IPS-20b (cell line): ENCODE results near the gene TRAFD1.
A peak's percentile ranks its signal among the peaks of the same experiment; 100 is the strongest.

Experiments used
- H3K27ac ChIP-seq: one replicate; pipeline ENCODE4 v1.5.1; 2013; ENCODE audit warnings: low read length
- H3K27me3 ChIP-seq: 2 replicates; pipeline ENCODE4 v1.6.1; 2013; ENCODE audit warnings: mild to moderate bottlenecking, low read length, inconsistent platforms; ENCODE audit not compliant: insufficient read depth
- H3K36me3 ChIP-seq: 2 replicates; pipeline ENCODE4 v1.6.1; 2013; ENCODE audit warnings: low read depth, mild to moderate bottlenecking, inconsistent platforms, low read length, moderate library complexity; ENCODE audit not compliant: insufficient read depth
- H3K4me1 ChIP-seq: 2 replicates; pipeline ENCODE4 v1.6.1; 2013; ENCODE audit warnings: mild to moderate bottlenecking, control low read depth, inconsistent platforms, low read length, moderate library complexity; ENCODE audit not compliant: insufficient read depth
- H3K4me3 ChIP-seq: 2 replicates; pipeline ENCODE4 v1.5.1; 2013; ENCODE audit warnings: mild to moderate bottlenecking, low read length, inconsistent platforms
- H3K9ac ChIP-seq: 2 replicates; pipeline ENCODE4 v1.6.1; 2013; ENCODE audit warnings: low read depth, mild to moderate bottlenecking, inconsistent platforms, low read length, moderate library complexity
- H3K9me3 ChIP-seq: 2 replicates; pipeline ENCODE4 v1.6.1; 2013; ENCODE audit warnings: mild to moderate bottlenecking, low read depth, low read length, inconsistent platforms; ENCODE audit not compliant: insufficient read depth

Gene TRAFD1

GRCh38 chr12:112121780-112122565, 3.4 kb upstream of the TRAFD1 start:
- Histone ChIP-seq H3K27me3 (peaks cover 3% of the 10 kb centered on the region; the same call in 1 of the 2 replicates), H3K4me3 (no peak overlapping the region), H3K27ac (no peak overlapping the region), H3K9me3 (no peaks in the 10 kb centered on the region), H3K4me1 (peaks cover 2% of the 10 kb centered on the region; the same call in 1 of the 2 replicates), H3K9ac (no peak overlapping the region), H3K36me3 (no peaks in the 10 kb centered on the region)

- Histone ChIP-seq H3K4me3 (no peak overlapping the region), H3K9me3 (no peaks in the 10 kb centered on the region), H3K27me3 (peaks cover 3% of the 10 kb centered on the region; the same call in 1 of the 2 replicates), H3K4me1 (no peaks in the 10 kb centered on the region), H3K9ac (no peak overlapping the region), H3K36me3 (no peaks in the 10 kb centered on the region), H3K27ac (no peak overlapping the region)
Measured at GRCh38 chr12:112122823-112123690, 2.3 kb upstream of the TRAFD1 start.

- Histone ChIP-seq H3K4me3 (peak overlapping the region; percentile 91; the same call in 1 of the 2 replicates), H3K27ac (no peak overlapping the region), H3K27me3 (peaks cover 3% of the 10 kb centered on the region; the same call in 1 of the 2 replicates), H3K9me3 (no peaks in the 10 kb centered on the region), H3K4me1 (no peaks in the 10 kb centered on the region), H3K36me3 (no peaks in the 10 kb centered on the region), H3K9ac (no peak overlapping the region)
Measured at GRCh38 chr12:112124918-112125249, 476 bp upstream of the TRAFD1 start.

- H3K27me3 ChIP-seq = peaks cover 3% of the 10 kb centered on the region; the same call in 1 of the 2 replicates
- H3K9ac ChIP-seq = peak overlapping the region; percentile 66; the same call in 1 of the 2 replicates
- H3K27ac ChIP-seq = no peak overlapping the region
- H3K4me3 ChIP-seq = peak overlapping the region; percentile 91
- no peaks in the 10 kb centered on the region for H3K4me1 ChIP-seq
- H3K36me3 ChIP-seq = peaks cover 6% of the 10 kb centered on the region; the same call in 1 of the 2 replicates
- no peaks in the 10 kb centered on the region for H3K9me3 ChIP-seq
Measured at GRCh38 chr12:112126000-112126438, 659 bp downstream of the TRAFD1 start.

- H3K9me3 ChIP-seq = no peaks in the 10 kb centered on the region
- no peak overlapping the region for H3K4me3 ChIP-seq
- H3K27me3 ChIP-seq = peaks cover 3% of the 10 kb centered on the region; the same call in 1 of the 2 replicates
- no peaks in the 10 kb centered on the region for H3K4me1 ChIP-seq
- H3K27ac ChIP-seq = no peak overlapping the region
- H3K9ac ChIP-seq = no peak overlapping the region
- H3K36me3 ChIP-seq = peaks cover 13% of the 10 kb centered on the region; the same call in 1 of the 2 replicates
Measured at GRCh38 chr12:112126911-112127310, 1.6 kb downstream of the TRAFD1 start.

GRCh38 chr12:112130441-112130998, 5.2 kb downstream of the TRAFD1 start:
- H3K4me1 ChIP-seq = no peaks in the 10 kb centered on the region
- no peak overlapping the region for H3K4me3 ChIP-seq
- peaks cover 3% of the 10 kb centered on the region; the same call in 1 of the 2 replicates for H3K27me3 ChIP-seq
- H3K9me3 ChIP-seq = no peaks in the 10 kb centered on the region
- H3K36me3 ChIP-seq = peaks cover 22% of the 10 kb centered on the region; the same call in 1 of the 2 replicates
- H3K9ac ChIP-seq = no peak overlapping the region
- H3K27ac ChIP-seq = no peak overlapping the region

- H3K27ac ChIP-seq = no peak overlapping the region
- H3K9ac ChIP-seq = no peak overlapping the region
- no peaks in the 10 kb centered on the region for H3K9me3 ChIP-seq
- no peak overlapping the region for H3K4me3 ChIP-seq
- peaks cover 31% of the 10 kb centered on the region for H3K36me3 ChIP-seq
- H3K27me3 ChIP-seq = no peaks in the 10 kb centered on the region
- no peaks in the 10 kb centered on the region for H3K4me1 ChIP-seq
Measured at GRCh38 chr12:112131686-112132085, 6.3 kb downstream of the TRAFD1 start.

GRCh38 chr12:112133418-112133817, 8.1 kb downstream of the TRAFD1 start:
- H3K4me1 ChIP-seq = no peaks in the 10 kb centered on the region
- no peaks in the 10 kb centered on the region for H3K9me3 ChIP-seq
- H3K4me3 ChIP-seq = no peak overlapping the region
- H3K27me3 ChIP-seq = no peaks in the 10 kb centered on the region
- H3K27ac ChIP-seq = no peak overlapping the region
- peaks cover 42% of the 10 kb centered on the region for H3K36me3 ChIP-seq
- H3K9ac ChIP-seq = no peak overlapping the region

- H3K4me3 ChIP-seq = no peak overlapping the region
- H3K36me3 ChIP-seq = peaks cover 46% of the 10 kb centered on the region
- no peaks in the 10 kb centered on the region for H3K9me3 ChIP-seq
- H3K27me3 ChIP-seq = no peaks in the 10 kb centered on the region
- H3K27ac ChIP-seq = no peak overlapping the region
- H3K4me1 ChIP-seq = no peaks in the 10 kb centered on the region
- no peak overlapping the region for H3K9ac ChIP-seq
Measured at GRCh38 chr12:112134731-112135130, 9.4 kb downstream of the TRAFD1 start.

GRCh38 chr12:112140728-112141127, 15.4 kb downstream of the TRAFD1 start:
- H3K36me3 ChIP-seq = peaks cover 70% of the 10 kb centered on the region
- no peaks in the 10 kb centered on the region for H3K4me1 ChIP-seq
- no peaks in the 10 kb centered on the region for H3K27me3 ChIP-seq
- no peaks in the 10 kb centered on the region for H3K9me3 ChIP-seq
- no peak overlapping the region for H3K9ac ChIP-seq
- no peak overlapping the region for H3K27ac ChIP-seq
- no peak overlapping the region for H3K4me3 ChIP-seq

- Histone ChIP-seq H3K4me1 (no peaks in the 10 kb centered on the region), H3K9ac (no peak overlapping the region), H3K27ac (no peak overlapping the region), H3K9me3 (no peaks in the 10 kb centered on the region), H3K36me3 (peaks cover 78% of the 10 kb centered on the region), H3K27me3 (no peaks in the 10 kb centered on the region), H3K4me3 (no peak overlapping the region)
Measured at GRCh38 chr12:112146123-112146522, 20.8 kb downstream of the TRAFD1 start.
